Panc1 (cell line): ENCODE results near the gene PLPPR5. TPM values are rescaled to one million over a fixed set of nuclear protein-coding genes. Genes with fewer than 3 reads are reported as not detected.

ENCODE experiments used
- ATAC-seq: fragments of 200-7000 bp; cut with Tn5 transposase; 2 replicates; pipeline ENCODE4 v1.9.1; 2020; ENCODE audit warnings: mild to moderate bottlenecking, moderate library complexity
- BruUV-seq: library from RNA; stranded (reverse); fragments of 400-500 nt; replicated peaks from 2 replicates; lab custom pipeline; 2021; lab: Mats Ljungman, UMichigan
- CTCF ChIA-PET: fragments of 300-600 bp; sonication (Branson Sonifier 250); formaldehyde crosslinking; loops from one replicate; lab custom pipeline; 2022; ENCODE audit warnings: antibody characterized with exemption; lab: Charles Lee
- POLR2A ChIA-PET: fragments of 300-600 bp; sonication (Branson Sonifier 250); formaldehyde crosslinking; loops from one replicate; lab custom pipeline; 2022; ENCODE audit warnings: antibody characterized with exemption; lab: Charles Lee
- DNase-seq: peaks from one replicate; pipeline ENCODE4 v3.0.0-alpha.2; 2010; ENCODE audit warnings: low read depth, low spot score
- H3K27ac ChIP-seq: 2 replicates; pipeline ENCODE4 v1.5.1; 2011; ENCODE audit warnings: mild to moderate bottlenecking, low read length, inconsistent platforms
- H3K27me3 ChIP-seq: fragments of 200-500 bp; sonication (Bioruptor generic); 2 replicates; pipeline ENCODE4 v1.6.0; 2014; ENCODE audit warnings: low read length, inconsistent platforms; ENCODE audit not compliant: control insufficient read depth, insufficient read depth
- H3K36me3 ChIP-seq: fragments of 200-500 bp; sonication (Bioruptor generic); 2 replicates; pipeline ENCODE4 v1.5.1; 2014; ENCODE audit warnings: inconsistent platforms, mild to moderate bottlenecking, low read length, moderate library complexity; ENCODE audit not compliant: control insufficient read depth, insufficient read depth
- H3K4me1 ChIP-seq: 2 replicates; pipeline ENCODE4 v1.5.1; 2011; ENCODE audit warnings: inconsistent platforms, mild to moderate bottlenecking, low read length, moderate library complexity; ENCODE audit not compliant: control insufficient read depth, insufficient read depth
- H3K4me3 ChIP-seq, 2 experiments: 2 replicates each; pipeline ENCODE4 v1.5.1; 2011 to 2012; ENCODE audit warnings: low read depth in 2 of 2, low read length in 2 of 2, mild to moderate bottlenecking in 2 of 2, inconsistent platforms in 1 of 2, moderate library complexity in 1 of 2
- H3K9me3 ChIP-seq: fragments of 200-500 bp; sonication (Bioruptor generic); 2 replicates; pipeline ENCODE4 v1.5.1; 2014; ENCODE audit warnings: low read depth, mild to moderate bottlenecking, inconsistent platforms, low read length, moderate library complexity; ENCODE audit not compliant: control insufficient read depth, insufficient read depth
- POLR2AphosphoS5 ChIP-seq: IDR thresholded peaks from 2 replicates; pipeline ENCODE4 v1.6.1; 2012; ENCODE audit warnings: mild to moderate bottlenecking, low read depth, low read length, moderate library complexity
- SIN3A ChIP-seq: IDR thresholded peaks from 2 replicates; pipeline ENCODE4 v1.6.1; 2012; ENCODE audit warnings: low read depth, mild to moderate bottlenecking, low read length, moderate library complexity, borderline replicate concordance; ENCODE audit not compliant: insufficient read depth
- TCF7L2 ChIP-seq: IDR thresholded peaks from 2 replicates; pipeline ENCODE4 v1.6.1; 2011; ENCODE audit warnings: mild to moderate bottlenecking, low read depth, low read length, inconsistent platforms
- in situ Hi-C: cut with HindIII; loops from 2 replicates; pipeline ENCODE4 v1.10.0; 2016; ENCODE audit warnings: low sequenced_read_pairs, low pct_unique_long_range_greater_than_20kb
- intact Hi-C: fragments of 100-400 bp; cut with micrococcal nuclease; formaldehyde crosslinking; loops from one replicate; pipeline ENCODE4 v1.10.0; 2022; ENCODE audit not compliant: unreplicated experiment
- total RNA-seq: library from RNA; stranded (reverse); gene quantifications from one replicate; pipeline ENCODE4 v1.2.1, GENCODE V29; 2021; ENCODE audit not compliant: unreplicated experiment
- TF ChIP-seq, protein P1 (sequence below): fragments of 450-650 bp; IDR thresholded peaks from 2 replicates; pipeline ENCODE4 v1.5.1; 2017; ENCODE audit warnings: mild to moderate bottlenecking
- TF ChIP-seq, protein P2 (sequence below), 2 experiments: IDR thresholded peaks; 2 replicates each; pipeline ENCODE4 v1.6.1; 2011 to 2012; ENCODE audit warnings: low read depth in 2 of 2, control low read depth in 1 of 2, low read length in 1 of 2, mild to moderate bottlenecking in 1 of 2, moderate library complexity in 1 of 2; ENCODE audit not compliant: insufficient read depth in 1 of 2

Gene PLPPR5
- total RNA-seq, 1 experiment from 2014 or later = not detected

DNA sequence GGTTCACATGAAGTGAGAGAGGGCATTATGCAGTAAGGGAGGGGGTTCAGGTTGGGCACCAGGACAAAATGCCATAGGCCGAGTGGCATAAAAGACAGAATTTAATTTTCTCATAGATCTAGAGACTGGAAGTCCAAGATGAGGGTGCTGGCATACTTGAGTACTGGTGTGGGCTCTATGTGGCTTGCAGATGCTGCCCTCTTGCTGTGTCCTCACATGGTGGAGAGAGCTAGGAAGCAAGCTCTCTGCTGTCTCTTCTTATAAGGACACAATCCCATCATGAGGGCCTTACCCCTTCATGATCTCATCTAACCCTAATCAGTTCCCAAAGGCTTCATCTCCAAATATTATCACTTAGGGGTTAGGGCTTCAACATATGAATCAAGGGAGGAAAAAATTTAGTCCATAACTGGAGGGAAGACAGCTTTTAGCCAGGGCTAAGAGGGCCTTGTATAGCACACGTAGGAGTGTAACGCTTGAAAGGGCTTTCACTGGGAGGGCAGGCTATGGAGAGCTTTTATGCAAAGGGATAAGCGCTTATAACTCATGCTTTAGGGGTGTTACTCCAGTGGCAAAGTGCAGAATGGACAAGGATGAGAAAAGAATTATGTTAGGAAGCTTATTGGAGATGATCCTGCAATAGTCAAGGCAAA, 64.5 kb downstream of the PLPPR5 start:
- ChIA-PET POLR2A (no interaction called here), CTCF (no interaction called here)
- no peak for ATAC-seq
- Histone ChIP-seq H3K27ac (no peak overlapping the region), H3K27me3 (no peaks in the 10 kb centered on the region), H3K4me3 (no peak overlapping the region), H3K4me1 (no peaks in the 10 kb centered on the region), H3K36me3 (no peaks in the 10 kb centered on the region), H3K9me3 (no peaks in the 10 kb centered on the region)
- in situ Hi-C loops = no loop called here
- no TSS peak for BruUV-seq
- TF ChIP-seq, protein P1, sequence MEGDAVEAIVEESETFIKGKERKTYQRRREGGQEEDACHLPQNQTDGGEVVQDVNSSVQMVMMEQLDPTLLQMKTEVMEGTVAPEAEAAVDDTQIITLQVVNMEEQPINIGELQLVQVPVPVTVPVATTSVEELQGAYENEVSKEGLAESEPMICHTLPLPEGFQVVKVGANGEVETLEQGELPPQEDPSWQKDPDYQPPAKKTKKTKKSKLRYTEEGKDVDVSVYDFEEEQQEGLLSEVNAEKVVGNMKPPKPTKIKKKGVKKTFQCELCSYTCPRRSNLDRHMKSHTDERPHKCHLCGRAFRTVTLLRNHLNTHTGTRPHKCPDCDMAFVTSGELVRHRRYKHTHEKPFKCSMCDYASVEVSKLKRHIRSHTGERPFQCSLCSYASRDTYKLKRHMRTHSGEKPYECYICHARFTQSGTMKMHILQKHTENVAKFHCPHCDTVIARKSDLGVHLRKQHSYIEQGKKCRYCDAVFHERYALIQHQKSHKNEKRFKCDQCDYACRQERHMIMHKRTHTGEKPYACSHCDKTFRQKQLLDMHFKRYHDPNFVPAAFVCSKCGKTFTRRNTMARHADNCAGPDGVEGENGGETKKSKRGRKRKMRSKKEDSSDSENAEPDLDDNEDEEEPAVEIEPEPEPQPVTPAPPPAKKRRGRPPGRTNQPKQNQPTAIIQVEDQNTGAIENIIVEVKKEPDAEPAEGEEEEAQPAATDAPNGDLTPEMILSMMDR = no peak
- TF ChIP-seq, protein P2, sequence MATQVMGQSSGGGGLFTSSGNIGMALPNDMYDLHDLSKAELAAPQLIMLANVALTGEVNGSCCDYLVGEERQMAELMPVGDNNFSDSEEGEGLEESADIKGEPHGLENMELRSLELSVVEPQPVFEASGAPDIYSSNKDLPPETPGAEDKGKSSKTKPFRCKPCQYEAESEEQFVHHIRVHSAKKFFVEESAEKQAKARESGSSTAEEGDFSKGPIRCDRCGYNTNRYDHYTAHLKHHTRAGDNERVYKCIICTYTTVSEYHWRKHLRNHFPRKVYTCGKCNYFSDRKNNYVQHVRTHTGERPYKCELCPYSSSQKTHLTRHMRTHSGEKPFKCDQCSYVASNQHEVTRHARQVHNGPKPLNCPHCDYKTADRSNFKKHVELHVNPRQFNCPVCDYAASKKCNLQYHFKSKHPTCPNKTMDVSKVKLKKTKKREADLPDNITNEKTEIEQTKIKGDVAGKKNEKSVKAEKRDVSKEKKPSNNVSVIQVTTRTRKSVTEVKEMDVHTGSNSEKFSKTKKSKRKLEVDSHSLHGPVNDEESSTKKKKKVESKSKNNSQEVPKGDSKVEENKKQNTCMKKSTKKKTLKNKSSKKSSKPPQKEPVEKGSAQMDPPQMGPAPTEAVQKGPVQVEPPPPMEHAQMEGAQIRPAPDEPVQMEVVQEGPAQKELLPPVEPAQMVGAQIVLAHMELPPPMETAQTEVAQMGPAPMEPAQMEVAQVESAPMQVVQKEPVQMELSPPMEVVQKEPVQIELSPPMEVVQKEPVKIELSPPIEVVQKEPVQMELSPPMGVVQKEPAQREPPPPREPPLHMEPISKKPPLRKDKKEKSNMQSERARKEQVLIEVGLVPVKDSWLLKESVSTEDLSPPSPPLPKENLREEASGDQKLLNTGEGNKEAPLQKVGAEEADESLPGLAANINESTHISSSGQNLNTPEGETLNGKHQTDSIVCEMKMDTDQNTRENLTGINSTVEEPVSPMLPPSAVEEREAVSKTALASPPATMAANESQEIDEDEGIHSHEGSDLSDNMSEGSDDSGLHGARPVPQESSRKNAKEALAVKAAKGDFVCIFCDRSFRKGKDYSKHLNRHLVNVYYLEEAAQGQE (IDR thresholded peaks at IDR 0.05; ENCODE audit: insufficient read depth in 1 of 2, low read depth in 2 of 2, low read length in 1 of 2) = no peak
- TF ChIP-seq POLR2AphosphoS5 (no peak), TCF7L2 (no peak), SIN3A (no peak)
- intact Hi-C loops = no loop called here
- DNase-seq = no peak

GRCh38 chr1:98939471-98939870, 65.2 kb downstream of the PLPPR5 start:
- TF ChIP-seq POLR2AphosphoS5 = no peak
- TF ChIP-seq, protein P2 (IDR thresholded peaks at IDR 0.05; ENCODE audit: insufficient read depth in 1 of 2, low read depth in 2 of 2, low read length in 1 of 2) = no peak
- intact Hi-C loops = no loop called here
- no peak for DNase-seq
- Histone ChIP-seq H3K27ac (no peak overlapping the region), H3K9me3 (no peaks in the 10 kb centered on the region), H3K4me1 (no peaks in the 10 kb centered on the region), H3K36me3 (no peaks in the 10 kb centered on the region), H3K4me3 (no peak overlapping the region), H3K27me3 (no peaks in the 10 kb centered on the region)
- ATAC-seq = no peak
- no TSS peak for BruUV-seq
- ChIA-PET CTCF (no interaction called here), POLR2A (no interaction called here)
- in situ Hi-C loops = no loop called here
